GM19463 (cell line): ENCODE results near the gene DLGAP3.

ENCODE experiments used
- ATAC-seq: cut with Tn5 transposase; IDR thresholded peaks from one replicate; pipeline ENCODE4 v1.9.1; 2021; ENCODE audit warnings: mild to moderate bottlenecking, moderate library complexity; ENCODE audit not compliant: unreplicated experiment

Gene DLGAP3

GRCh38 chr1:34867415-34867814 is 62.0 kb downstream of the DLGAP3 start:
- ATAC-seq: no peak

DNA sequence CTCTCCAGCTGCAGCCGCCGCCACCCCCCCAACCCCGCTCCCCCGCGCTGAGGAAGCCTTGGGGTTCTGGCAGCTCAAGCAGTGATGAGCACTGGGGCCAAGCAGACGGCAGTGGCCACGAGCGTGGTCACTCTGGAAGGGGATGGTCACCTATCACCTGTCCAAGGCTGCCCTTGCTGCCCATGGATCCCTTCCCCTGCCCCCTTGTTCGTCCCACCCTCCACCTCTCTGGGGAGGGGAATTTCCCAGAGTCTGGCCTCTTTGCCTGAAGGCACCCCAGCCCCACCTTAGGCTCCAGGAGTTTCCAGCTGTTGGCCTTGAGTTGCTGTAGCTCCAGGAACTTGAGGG is 62.7 kb downstream of the DLGAP3 start:
- no peak for ATAC-seq

- peak; percentile 76 for ATAC-seq
Measured at GRCh38 chr1:34865981-34866761, 63.3 kb downstream of the DLGAP3 start.

DNA sequence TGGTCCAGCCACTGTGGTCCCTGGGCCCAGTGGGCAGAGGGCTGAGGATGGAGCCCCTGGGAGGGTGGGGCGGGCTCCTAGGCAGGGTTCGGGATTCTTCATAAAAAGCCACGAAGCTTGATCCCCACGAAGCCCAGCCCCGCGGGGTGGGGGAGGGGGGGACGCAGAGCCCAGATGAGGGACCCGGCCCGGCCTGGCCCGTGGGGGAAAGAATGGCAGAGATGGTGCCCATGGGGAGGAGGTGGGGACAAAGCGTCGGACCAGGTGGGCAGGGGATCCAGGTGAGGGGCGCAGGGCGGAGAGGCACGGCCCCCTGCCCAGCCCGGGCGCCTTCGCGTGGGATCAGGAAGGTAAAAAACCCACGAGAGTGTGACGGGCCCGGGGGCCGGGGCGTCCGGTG is 63.9 kb downstream of the DLGAP3 start:
- no peak for ATAC-seq

DNA sequence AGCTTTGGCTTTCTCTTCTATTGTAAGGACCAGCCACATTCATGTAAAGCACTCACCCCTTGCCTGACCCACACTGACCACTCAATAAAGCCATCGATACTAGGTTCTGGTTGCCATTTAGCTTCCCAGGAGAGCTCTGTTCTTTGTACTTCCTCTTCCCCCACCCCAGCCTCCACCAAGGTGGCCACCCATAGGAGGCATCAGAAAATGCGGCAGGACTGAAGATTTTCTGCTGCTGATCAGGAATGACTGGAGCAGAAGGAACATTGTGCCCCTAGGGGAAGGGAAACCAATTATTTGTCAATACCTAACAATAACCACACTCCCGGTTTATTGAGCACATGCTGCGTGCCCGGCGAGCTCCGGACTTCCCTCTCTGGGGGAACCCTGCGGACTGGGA is 64.7 kb downstream of the DLGAP3 start:
- ATAC-seq: no peak

DNA sequence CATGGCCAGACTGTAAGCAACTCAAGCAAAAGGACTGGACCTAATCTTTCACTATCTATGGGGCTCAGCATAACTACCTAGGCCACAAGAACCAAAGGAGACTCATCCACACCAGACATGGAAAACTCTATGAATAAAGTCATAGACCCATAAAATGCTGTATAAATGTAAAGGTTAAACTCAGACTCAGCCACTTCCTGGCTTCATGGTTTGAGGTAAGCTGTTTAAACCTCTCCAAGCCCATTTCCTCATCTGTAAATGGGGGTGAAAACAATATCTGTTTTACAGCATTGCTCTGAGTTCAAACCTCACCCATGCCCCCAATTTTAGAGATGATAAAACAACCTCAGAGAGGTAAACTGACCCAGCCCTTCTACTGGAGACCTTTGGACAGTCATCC is 65.9 kb downstream of the DLGAP3 start:
- ATAC-seq: no peak

- peak; percentile 99 for ATAC-seq
Measured at GRCh38 chr1:34859446-34860200, 69.8 kb downstream of the DLGAP3 start, which contains the start of gene SMIM12. TSS of gene SMIM12 (minus strand) at chr1:34859749. CDS start at chr1:34855977, 3,772 bp downstream.

- no peak for ATAC-seq
Measured at GRCh38 chr1:34858901-34859445, 70.5 kb downstream of the DLGAP3 start.

DNA sequence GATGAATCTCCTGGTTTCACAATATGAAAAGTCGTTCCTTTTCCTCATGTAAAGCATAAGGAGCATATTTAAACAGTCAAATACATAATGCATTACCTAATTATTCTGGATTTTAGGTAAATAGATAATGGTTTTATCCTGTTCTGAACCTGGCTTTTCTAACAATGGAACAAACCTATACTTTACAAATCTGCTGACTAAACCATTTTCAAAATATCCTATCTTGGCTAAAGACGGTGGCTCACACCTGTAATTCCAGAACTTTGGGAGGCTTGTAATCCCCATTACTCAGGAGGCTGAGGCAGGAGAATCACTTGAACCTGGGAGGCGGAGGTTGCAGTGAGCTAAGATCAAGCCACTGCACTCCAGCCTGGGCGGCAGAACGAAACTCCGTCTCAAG is 72.8 kb downstream of the DLGAP3 start:
- no peak for ATAC-seq

GRCh38 chr1:34852677-34853217 is 76.7 kb downstream of the DLGAP3 start:
- ATAC-seq: peak; percentile 98

DNA sequence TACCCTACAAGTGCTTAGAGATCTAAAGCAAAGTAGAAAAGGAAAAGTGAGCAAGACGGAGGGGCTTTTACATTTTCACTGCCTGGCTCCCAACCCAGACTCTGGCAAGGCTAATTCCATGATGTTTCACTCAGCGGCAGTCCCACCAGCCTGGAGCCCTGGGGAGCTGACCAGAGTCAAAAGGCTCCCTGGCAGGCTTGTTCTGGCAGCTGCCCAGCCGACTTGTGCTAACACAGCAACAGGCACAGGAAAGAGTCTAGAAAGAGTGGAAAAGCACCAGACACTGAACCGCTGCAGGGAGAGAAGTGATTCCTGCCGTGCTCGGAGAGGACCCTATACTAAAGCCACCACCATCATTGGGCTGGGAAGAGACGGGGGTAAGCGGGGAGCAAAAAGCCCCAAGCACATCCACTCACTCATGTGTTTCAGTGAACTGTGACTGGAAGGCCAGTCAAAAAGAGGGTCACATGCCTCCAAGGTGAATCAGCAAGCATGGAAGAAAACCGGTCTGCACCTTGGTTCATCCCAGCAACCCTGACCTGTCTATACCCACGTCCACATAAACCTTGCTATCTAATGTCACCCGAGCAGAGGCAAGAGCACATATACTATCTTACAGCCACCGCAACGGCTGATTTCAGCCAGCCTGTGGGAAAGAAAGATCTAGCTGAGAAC is 77.9 kb downstream of the DLGAP3 start:
- ATAC-seq: no peak

DNA sequence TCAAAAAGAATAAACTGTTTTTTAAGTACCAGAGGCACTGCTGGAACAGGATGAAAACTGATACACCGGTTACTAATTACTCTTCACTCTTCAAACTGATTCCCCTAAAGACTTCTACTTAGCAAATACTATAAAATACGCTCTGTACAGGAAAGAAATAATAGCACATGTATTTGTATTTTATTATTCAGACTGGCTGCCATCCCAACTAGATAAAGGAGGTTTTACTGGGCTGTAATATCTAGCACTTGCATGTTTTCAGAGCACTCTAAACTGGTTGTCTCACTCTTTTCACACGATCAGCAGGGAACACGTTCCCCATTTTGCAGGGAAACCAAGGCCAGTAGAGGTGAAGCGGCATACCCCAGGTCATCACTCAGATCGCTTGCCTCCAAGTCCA is 79.1 kb downstream of the DLGAP3 start:
- no peak for ATAC-seq

GRCh38 chr1:34847094-34847493 is 82.4 kb downstream of the DLGAP3 start:
- no peak for ATAC-seq

- no peak for ATAC-seq
Measured at GRCh38 chr1:34846265-34846664, 83.2 kb downstream of the DLGAP3 start.

- ATAC-seq: no peak
Measured at GRCh38 chr1:34845131-34845901, 84.1 kb downstream of the DLGAP3 start.

- no peak for ATAC-seq
Measured at GRCh38 chr1:34844252-34844634, 85.2 kb downstream of the DLGAP3 start.

- no peak for ATAC-seq
Measured at GRCh38 chr1:34843392-34844251, 85.8 kb downstream of the DLGAP3 start.

GRCh38 chr1:34842952-34843371 is 86.5 kb downstream of the DLGAP3 start:
- no peak for ATAC-seq

- ATAC-seq: no peak
Measured at GRCh38 chr1:34842073-34842472, 87.4 kb downstream of the DLGAP3 start.
